ENCODE data around the gene CENPN. TPM values are rescaled to one million over a fixed set of nuclear protein-coding genes. Genes with fewer than 3 reads are reported as not detected.

CENPN gene
- total and polyA plus RNA-seq, 2 of the 13 experiments (the other 11 are each of a cell fraction or from before 2014, with no cell fraction given) = 29.7 to 129 TPM

GRCh38 chr16:81006813-81007695 lies at the start of gene CENPN, which contains the start of gene CMC2 (continued):
- TF ChIP-seq ZNF253 (CRISPR knock-in tag; IDR thresholded peaks at IDR 0.05; ENCODE audit: borderline replicate concordance) (peak; percentile 93), GMEB1 (CRISPR knock-in tag; IDR thresholded peaks at IDR 0.05; ENCODE audit: borderline replicate concordance) (peak; percentile 93), LBX2 (CRISPR knock-in tag; IDR thresholded peaks at IDR 0.05; ENCODE audit: borderline replicate concordance) (0 out of 2 replicates have a peak, but pooled peaks have one; percentile 68), YEATS4 (CRISPR knock-in tag; IDR thresholded peaks at IDR 0.05; ENCODE audit: borderline replicate concordance) (peak; percentile 55), POLR2AphosphoS2 (IDR thresholded peaks at IDR 0.05; ENCODE audit: low read depth, low read length) (no peak), ZBTB46 (CRISPR knock-in tag; IDR thresholded peaks at IDR 0.05; ENCODE audit: borderline replicate concordance) (0 out of 2 replicates have a peak, but pooled peaks have one; percentile 29), ZNF878 (CRISPR knock-in tag; IDR thresholded peaks at IDR 0.05) (peak; percentile 98), KLF11 (CRISPR knock-in tag; IDR thresholded peaks at IDR 0.05) (no peak), TMF1 (CRISPR knock-in tag; IDR thresholded peaks at IDR 0.05; ENCODE audit: low read depth) (peak; percentile 96), ATF2 (CRISPR knock-in tag; IDR thresholded peaks at IDR 0.05) (peak; percentile 93), THAP9 (CRISPR knock-in tag; IDR thresholded peaks at IDR 0.05; ENCODE audit: borderline replicate concordance) (peak; percentile 75; the same call in 1 of the 2 replicates), FOXO1 (CRISPR knock-in tag; IDR thresholded peaks at IDR 0.05) (peak; percentile 38), MTF2 (CRISPR knock-in tag; IDR thresholded peaks at IDR 0.05; ENCODE audit: borderline replicate concordance) (no peak), SNAI1 (CRISPR knock-in tag; IDR thresholded peaks at IDR 0.05; ENCODE audit: borderline replicate concordance) (0 out of 2 replicates have a peak, but pooled peaks have one; percentile 57), ZBTB21 (CRISPR knock-in tag; IDR thresholded peaks at IDR 0.05) (peak; percentile 94), ZNF747 (CRISPR knock-in tag; IDR thresholded peaks at IDR 0.05; ENCODE audit: borderline replicate concordance) (peak; percentile 70; the same call in 1 of the 2 replicates), NFKB2 (CRISPR knock-in tag; IDR thresholded peaks at IDR 0.05; ENCODE audit: borderline replicate concordance) (peak; percentile 79; the same call in 1 of the 2 replicates), ZNF572 (CRISPR knock-in tag; IDR thresholded peaks at IDR 0.05) (peak; percentile 58; the same call in 1 of the 2 replicates)

All from HepG2 (cell line).